B cell (primary cell): ENCODE results near the gene ZDHHC17. TPM values are rescaled to one million over a fixed set of nuclear protein-coding genes. Genes with fewer than 3 reads are reported as not detected.

ENCODE experiments used
- ATAC-seq: fragments of 200-7000 bp; cut with Tn5 transposase; one replicate; pipeline ENCODE4 v1.10.0; 2021; ENCODE audit warnings: low read depth, mild to moderate bottlenecking, moderate number of reproducible peaks, moderate library complexity
- CTCF ChIA-PET: fragments of 350-600 bp; sonication (Branson Sonifier 250); formaldehyde crosslinking; loops from one replicate; lab custom pipeline; 2021; ENCODE audit warnings: antibody characterized with exemption, inconsistent platforms; lab: Charles Lee
- POLR2A ChIA-PET: fragments of 350-600 bp; sonication (Branson Sonifier 250); formaldehyde crosslinking; loops from one replicate; lab custom pipeline; 2021; ENCODE audit warnings: antibody characterized with exemption; lab: Charles Lee
- DNase-seq: peaks from one replicate; pipeline ENCODE4 v3.0.0; 2013
- H2AFZ ChIP-seq: 2 replicates; pipeline ENCODE4 v1.6.1; 2012; ENCODE audit warnings: mild to moderate bottlenecking, low read depth, low read length; ENCODE audit not compliant: insufficient read depth, poor library complexity, severe bottlenecking
- H3K27ac ChIP-seq, 2 donors: 1 replicate in 1 of 2; 2 replicates in 1 of 2; pipeline ENCODE4 v1.5.1; 2012 to 2013; ENCODE audit warnings: low read length in 2 of 2, mild to moderate bottlenecking in 2 of 2, moderate library complexity in 1 of 2
- H3K27me3 ChIP-seq, 4 experiments: fragments of 200-600 bp in 1 of 4; sonication (generic) in 1 of 4; replicated peaks in 1 of 4; 1 replicate in 2 of 4; 2 replicates in 2 of 4; pipeline versions ENCODE4 v1.6.1 to v1.7.0; 2013 to 2016; ENCODE audit warnings: low read length in 3 of 4, mild to moderate bottlenecking in 2 of 4, mixed read lengths in 1 of 4, moderate library complexity in 1 of 4; ENCODE audit not compliant: insufficient read depth in 4 of 4, control insufficient read depth in 3 of 4; ENCODE audit errors: control extremely low read depth in 1 of 4
- H3K36me3 ChIP-seq, 2 experiments: replicated peaks in 1 of 2; 1 replicate in 1 of 2; 2 replicates in 1 of 2; pipeline versions ENCODE4 v1.6.1 to v1.7.1; 2013; ENCODE audit warnings: low read length in 1 of 2; ENCODE audit not compliant: insufficient read depth in 2 of 2, control insufficient read depth in 1 of 2; ENCODE audit errors: control extremely low read depth in 1 of 2, extremely low read depth in 1 of 2
- H3K4me1 ChIP-seq, 2 donors: fragments of 200-600 bp in 1 of 2; sonication (generic) in 1 of 2; 1 replicate in 1 of 2; 2 replicates in 1 of 2; pipeline versions ENCODE4 v1.5.1 to v1.6.1; 2013 to 2017; ENCODE audit warnings: low read length in 2 of 2; ENCODE audit not compliant: control insufficient read depth in 2 of 2, insufficient read depth in 2 of 2
- H3K4me2 ChIP-seq: replicated peaks from 2 replicates; pipeline ENCODE3; 2012; ENCODE audit warnings: mild to moderate bottlenecking, low read depth, low read length; ENCODE audit not compliant: poor library complexity, severe bottlenecking
- H3K4me3 ChIP-seq, 5 experiments: fragments of 200-600 bp in 1 of 5; sonication (generic) in 1 of 5; 1 replicate in 3 of 5; 2 replicates in 2 of 5; pipeline versions ENCODE4 v1.5.1 to v1.7.0; 2011 to 2016; ENCODE audit warnings: low read length in 4 of 5, mild to moderate bottlenecking in 4 of 5, low read depth in 2 of 5, control low read depth in 1 of 5, moderate library complexity in 1 of 5; ENCODE audit not compliant: insufficient read depth in 1 of 5; ENCODE audit errors: control extremely low read depth in 1 of 5, extremely low read depth in 1 of 5
- H3K79me2 ChIP-seq: fragments of 200-600 bp; sonication (generic); one replicate; pipeline ENCODE4 v1.6.0; 2016; ENCODE audit warnings: low read length; ENCODE audit not compliant: control insufficient read depth, insufficient read depth
- H3K9ac ChIP-seq: fragments of 200-600 bp; sonication (generic); 2 replicates; pipeline ENCODE4 v1.6.1; 2017; ENCODE audit warnings: mild to moderate bottlenecking, low read length, moderate library complexity
- H3K9me3 ChIP-seq, 3 donors: one replicate each; pipeline versions ENCODE4 v1.6.1 to v1.7.1; 2013; ENCODE audit warnings: low read length in 2 of 3; ENCODE audit not compliant: control insufficient read depth in 2 of 3, insufficient read depth in 1 of 3; ENCODE audit errors: control extremely low read depth in 1 of 3
- H4K20me1 ChIP-seq: 2 replicates; pipeline ENCODE4 v1.6.0; 2012; ENCODE audit warnings: mild to moderate bottlenecking, low read length; ENCODE audit not compliant: insufficient read depth, control insufficient read depth, poor library complexity, severe bottlenecking
- H3K27ac Mint-ChIP-seq: one replicate; pipeline ENCODE4 v1.8.0; 2021; ENCODE audit warnings: mixed read lengths
- H3K27me3 Mint-ChIP-seq: one replicate; pipeline ENCODE4 v1.8.0; 2021; ENCODE audit warnings: mixed read lengths
- H3K4me1 Mint-ChIP-seq: one replicate; pipeline ENCODE4 v1.8.0; 2021; ENCODE audit warnings: mixed read lengths
- H3K4me3 Mint-ChIP-seq: one replicate; pipeline ENCODE4 v1.8.0; 2021; ENCODE audit warnings: mixed read lengths
- H3K9me3 Mint-ChIP-seq: one replicate; pipeline ENCODE4 v1.8.0; 2022; ENCODE audit warnings: mixed read lengths; ENCODE audit not compliant: insufficient read depth
- EZH2 ChIP-seq: IDR thresholded peaks from 2 replicates; pipeline ENCODE4 v1.6.1; 2012; ENCODE audit warnings: borderline replicate concordance, low read depth, mild to moderate bottlenecking, moderate library complexity, low read length; ENCODE audit not compliant: insufficient read depth, poor library complexity, severe bottlenecking
- WGBS: methylation state at CpG from one replicate; pipeline ENCODE4 v1.1.5; 2013; ENCODE audit warnings: missing lambda C conversion rate; ENCODE audit not compliant: insufficient coverage; 5-methylcytosine and 5-hydroxymethylcytosine counted together
- intact Hi-C: fragments of 100-400 bp; cut with micrococcal nuclease; formaldehyde crosslinking; loops from one replicate; pipeline ENCODE4 v1.10.0; 2022
- polyA plus RNA-seq: library from polyadenylated mRNA; depleted of rRNA; stranded (reverse); fragments of >200 nt; gene quantifications from 2 replicates; pipeline ENCODE4 v1.2.3, GENCODE V29; 2012
- total RNA-seq, 2 donors: library from RNA; stranded (reverse); fragments of 120-200 nt in 1 of 2; gene quantifications; 1 replicate in 1 of 2; 2 replicates in 1 of 2; pipeline versions ENCODE4 v1.2.3 to v1.2.4, GENCODE V29; 2013 to 2022
- TF ChIP-seq, protein P1 (sequence below): fragments of 200-600 bp; IDR thresholded peaks from one replicate; pipeline ENCODE4 v1.8.0; 2022; ENCODE audit warnings: antibody characterized with exemption, mild to moderate bottlenecking

The ZDHHC17 gene
- total and polyA plus RNA-seq, 2 donors (not counting 1 experiment from before 2014, with no cell fraction given): 26.1 to 75.0 TPM

DNA sequence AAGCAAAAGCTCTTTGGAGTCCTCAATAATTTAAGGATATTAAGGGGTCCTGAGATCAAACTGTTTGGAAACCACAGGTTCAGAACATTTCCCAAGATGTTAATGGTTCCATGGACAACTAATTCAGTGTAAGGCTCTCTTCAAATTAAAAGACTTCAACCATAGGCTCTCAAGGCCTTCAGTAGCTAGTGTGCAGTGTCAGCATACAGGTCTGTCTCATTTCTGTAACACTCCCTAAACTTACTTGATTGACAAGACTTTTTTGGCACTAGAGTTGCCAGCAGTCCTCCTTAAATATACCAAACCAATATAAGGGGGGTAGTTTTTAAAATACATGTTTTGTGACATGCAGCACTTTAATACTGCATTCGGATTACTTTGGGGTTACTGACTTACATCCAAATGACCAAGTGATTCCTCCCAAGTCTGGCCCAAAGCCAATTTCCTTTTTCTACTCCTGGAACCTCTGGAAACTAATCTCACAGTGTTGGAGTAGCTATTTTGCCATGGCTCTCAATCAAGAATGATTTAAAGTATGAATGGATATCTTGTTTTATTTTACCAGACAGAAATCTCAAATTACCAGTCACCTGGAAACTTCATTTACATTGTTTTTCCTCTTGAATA lies 92.2 kb downstream of the ZDHHC17 start:
- no peak overlapping the region for H3K4me3 ChIP-seq
- Mint-ChIP-seq H3K27me3 (no peaks in the 10 kb centered on the region), H3K4me3 (no peak overlapping the region), H3K27ac (no peak overlapping the region), H3K4me1 (no peaks in the 10 kb centered on the region), H3K9me3 (no peaks in the 10 kb centered on the region)
- H3K27me3 ChIP-seq: no peaks in the 10 kb centered on the region
- H3K79me2 ChIP-seq: no peaks in the 10 kb centered on the region
- H2AFZ ChIP-seq: no peak overlapping the region
- ATAC-seq (no peak), DNase-seq (no peak)
- no CpG with 5 or more reads among the region's 1 CpG for WGBS
- no peak overlapping the region for H3K9ac ChIP-seq
- ChIA-PET POLR2A (no interaction called here), CTCF (no interaction called here)
- H3K4me1 ChIP-seq: no peaks in the 10 kb centered on the region
- peaks cover 0 to 1% (median 0%) of the 10 kb centered on the region in 3 donors for H3K9me3 ChIP-seq
- peaks cover 6 to 13% of the 10 kb centered on the region in 2 experiments for H3K36me3 ChIP-seq
- no peak overlapping the region for H3K4me2 ChIP-seq
- intact Hi-C loops: no loop called here
- no peaks in the 10 kb centered on the region for H4K20me1 ChIP-seq
- no peak overlapping the region for H3K27ac ChIP-seq
- TF ChIP-seq, protein P1, sequence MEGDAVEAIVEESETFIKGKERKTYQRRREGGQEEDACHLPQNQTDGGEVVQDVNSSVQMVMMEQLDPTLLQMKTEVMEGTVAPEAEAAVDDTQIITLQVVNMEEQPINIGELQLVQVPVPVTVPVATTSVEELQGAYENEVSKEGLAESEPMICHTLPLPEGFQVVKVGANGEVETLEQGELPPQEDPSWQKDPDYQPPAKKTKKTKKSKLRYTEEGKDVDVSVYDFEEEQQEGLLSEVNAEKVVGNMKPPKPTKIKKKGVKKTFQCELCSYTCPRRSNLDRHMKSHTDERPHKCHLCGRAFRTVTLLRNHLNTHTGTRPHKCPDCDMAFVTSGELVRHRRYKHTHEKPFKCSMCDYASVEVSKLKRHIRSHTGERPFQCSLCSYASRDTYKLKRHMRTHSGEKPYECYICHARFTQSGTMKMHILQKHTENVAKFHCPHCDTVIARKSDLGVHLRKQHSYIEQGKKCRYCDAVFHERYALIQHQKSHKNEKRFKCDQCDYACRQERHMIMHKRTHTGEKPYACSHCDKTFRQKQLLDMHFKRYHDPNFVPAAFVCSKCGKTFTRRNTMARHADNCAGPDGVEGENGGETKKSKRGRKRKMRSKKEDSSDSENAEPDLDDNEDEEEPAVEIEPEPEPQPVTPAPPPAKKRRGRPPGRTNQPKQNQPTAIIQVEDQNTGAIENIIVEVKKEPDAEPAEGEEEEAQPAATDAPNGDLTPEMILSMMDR: no peak
- TF ChIP-seq EZH2: no peak

DNA sequence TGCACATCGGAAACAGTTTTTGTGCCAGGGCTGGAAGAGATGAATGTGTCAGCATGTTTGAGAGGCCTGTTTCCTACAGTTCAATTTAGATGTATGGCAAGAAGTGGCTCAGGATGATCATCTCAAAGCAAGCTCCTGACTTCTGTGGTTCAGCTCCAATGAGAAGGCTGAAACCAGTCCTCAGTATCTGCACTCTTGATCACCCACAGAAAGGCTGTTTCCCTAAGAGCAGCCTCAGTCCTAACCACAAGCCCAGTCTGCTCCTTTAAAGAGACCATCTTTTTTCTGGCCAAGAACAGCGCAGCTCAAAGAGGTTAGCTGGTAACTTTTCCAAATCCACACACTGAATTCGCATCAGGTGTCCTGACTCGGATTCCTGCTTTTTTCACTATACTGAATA lies 95.7 kb downstream of the ZDHHC17 start:
- Histone ChIP-seq H3K27me3 (no peaks in the 10 kb centered on the region), H3K79me2 (no peaks in the 10 kb centered on the region), H3K36me3 (peaks cover 0 to 6% of the 10 kb centered on the region in 2 experiments), H3K4me2 (no peak overlapping the region), H4K20me1 (no peaks in the 10 kb centered on the region), H3K4me3 (no peak overlapping the region), H3K9ac (no peak overlapping the region), H3K9me3 (peaks cover 0 to 1% (median 0%) of the 10 kb centered on the region in 3 donors), H3K4me1 (no peaks in the 10 kb centered on the region), H2AFZ (no peak overlapping the region), H3K27ac (no peak overlapping the region)
- H3K27ac Mint-ChIP-seq: no peak overlapping the region
- no peaks in the 10 kb centered on the region for H3K9me3 Mint-ChIP-seq
- H3K4me1 Mint-ChIP-seq: no peaks in the 10 kb centered on the region
- H3K27me3 Mint-ChIP-seq: no peaks in the 10 kb centered on the region
- CTCF ChIA-PET: no interaction called here
- ATAC-seq (no peak), DNase-seq (no peak)
- POLR2A ChIA-PET: no interaction called here
- intact Hi-C loops: no loop called here
- no peak for TF ChIP-seq EZH2
- TF ChIP-seq, protein P1: no peak
- 39% methylated on average over 3 of the region's 4 CpGs for WGBS
- no peak overlapping the region for H3K4me3 Mint-ChIP-seq
